Activated T-cell treated with anti-CD3 and anti-CD28 coated beads, Interleukin-2, amount 50 U/mL, for 1 hour (primary cell): ENCODE data around the gene NFKBIZ.

ENCODE experiments used
- DNase-seq: peaks from one replicate; pipeline ENCODE4 v3.0.0-alpha.2; 2020

Gene NFKBIZ

GRCh38 chr3:101827211-101828174 lies 21.8 kb upstream of the NFKBIZ start:
- peak; percentile 74 for DNase-seq

GRCh38 chr3:101828276-101828675 lies 21.0 kb upstream of the NFKBIZ start:
- DNase-seq = no peak

GRCh38 chr3:101828691-101829436 lies 20.4 kb upstream of the NFKBIZ start:
- DNase-seq = peak; percentile 58

- DNase-seq = no peak
Observed at GRCh38 chr3:101829437-101829830, 19.9 kb upstream of the NFKBIZ start.

GRCh38 chr3:101829874-101830273 lies 19.4 kb upstream of the NFKBIZ start:
- no peak for DNase-seq

GRCh38 chr3:101833446-101833974 lies 15.8 kb upstream of the NFKBIZ start:
- no peak for DNase-seq

GRCh38 chr3:101835676-101836075 lies 13.6 kb upstream of the NFKBIZ start:
- DNase-seq = no peak

- no peak for DNase-seq
Observed at GRCh38 chr3:101836160-101836559, 13.2 kb upstream of the NFKBIZ start.

- no peak for DNase-seq
Observed at GRCh38 chr3:101836652-101837598, 12.4 kb upstream of the NFKBIZ start.

- DNase-seq = no peak
Observed at GRCh38 chr3:101838691-101839090, 10.6 kb upstream of the NFKBIZ start.

GRCh38 chr3:101840066-101840465 lies 9.2 kb upstream of the NFKBIZ start:
- no peak for DNase-seq

- DNase-seq = no peak
Observed at GRCh38 chr3:101842245-101842934, 6.9 kb upstream of the NFKBIZ start.

GRCh38 chr3:101842935-101843330 lies 6.4 kb upstream of the NFKBIZ start:
- DNase-seq = no peak

- DNase-seq = no peak
Observed at GRCh38 chr3:101845425-101845824, 3.9 kb upstream of the NFKBIZ start.

- no peak for DNase-seq
Observed at GRCh38 chr3:101846709-101847108, 2.6 kb upstream of the NFKBIZ start.

- no peak for DNase-seq
Observed at GRCh38 chr3:101847328-101847727, 2.0 kb upstream of the NFKBIZ start.

GRCh38 chr3:101848326-101848725 lies 988 bp upstream of the NFKBIZ start:
- no peak for DNase-seq

GRCh38 chr3:101849714-101850245 lies 466 bp downstream of the NFKBIZ start:
- peak; percentile 72 for DNase-seq

- DNase-seq = no peak
Observed at GRCh38 chr3:101850246-101851051, 1.1 kb downstream of the NFKBIZ start.

- no peak for DNase-seq
Observed at GRCh38 chr3:101851072-101851770, 1.9 kb downstream of the NFKBIZ start.
